GM18508 (cell line): Measurements from ENCODE around the gene R3HDML.

Experiments used
- ATAC-seq: cut with Tn5 transposase; IDR thresholded peaks from one replicate; pipeline ENCODE4 v1.9.1; 2021; ENCODE audit warnings: moderate number of reproducible peaks; ENCODE audit not compliant: insufficient read depth, unreplicated experiment

The R3HDML gene

DNA sequence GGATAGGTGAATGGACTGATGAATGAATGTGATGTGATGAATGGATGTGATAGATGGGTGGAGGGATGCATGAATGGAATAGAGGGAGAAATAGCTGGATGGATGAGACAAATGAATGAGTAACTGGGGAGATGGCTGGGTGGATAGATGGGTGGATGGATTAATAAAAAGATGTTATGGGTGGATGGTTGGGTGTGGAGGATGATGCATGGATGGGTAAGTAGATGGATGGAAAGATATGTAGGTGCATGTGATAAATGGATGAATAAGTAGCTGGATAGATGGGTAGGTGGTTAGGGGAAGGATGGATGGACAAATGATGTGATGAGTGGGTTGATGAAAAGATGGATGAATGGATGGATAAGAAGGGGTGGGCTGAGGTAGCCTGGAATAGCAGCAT, 23.4 kb downstream of the R3HDML start:
- no peak for ATAC-seq

DNA sequence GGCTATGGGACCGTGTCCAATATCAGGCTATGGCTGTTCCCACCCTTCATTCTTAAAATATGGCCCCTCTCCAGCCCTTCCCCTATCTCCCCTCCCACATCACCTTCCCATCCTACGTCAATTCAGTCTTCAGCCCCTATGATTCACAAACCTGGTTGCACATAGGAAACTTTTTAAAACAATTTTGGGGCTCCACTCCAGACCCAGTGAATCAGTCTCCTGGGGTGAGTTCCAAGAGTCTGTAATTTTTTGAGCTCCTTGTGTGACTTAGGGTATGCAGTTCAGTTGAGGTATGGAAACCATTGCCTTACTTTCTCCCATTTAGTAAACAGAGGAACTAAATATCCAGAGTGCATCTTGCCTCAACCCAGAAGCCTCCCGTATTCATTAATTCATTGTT, 24.2 kb downstream of the R3HDML start:
- no peak for ATAC-seq

DNA sequence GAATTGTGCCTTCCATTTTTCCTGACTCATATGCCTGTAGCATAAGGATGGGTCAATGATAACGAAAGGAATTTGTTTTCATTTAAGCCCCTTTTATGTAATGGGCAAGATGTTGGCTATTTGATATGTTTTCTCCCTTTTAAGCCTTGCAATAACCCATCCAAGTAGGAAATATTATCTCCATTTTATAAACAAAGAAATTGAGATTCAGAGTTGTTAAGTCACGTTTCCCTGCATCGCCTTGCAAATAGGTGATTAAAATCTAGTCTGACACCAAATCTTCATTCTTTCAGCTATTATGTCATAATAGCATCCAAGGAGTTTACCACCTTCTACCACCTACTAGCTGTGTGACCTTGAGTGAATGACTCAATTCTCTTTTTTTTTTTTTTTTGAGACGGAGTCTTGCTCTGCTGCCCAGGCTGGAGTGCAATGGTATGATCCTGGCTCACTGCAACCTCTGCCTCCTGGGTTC, 25.7 kb downstream of the R3HDML start:
- ATAC-seq, result no peak

DNA sequence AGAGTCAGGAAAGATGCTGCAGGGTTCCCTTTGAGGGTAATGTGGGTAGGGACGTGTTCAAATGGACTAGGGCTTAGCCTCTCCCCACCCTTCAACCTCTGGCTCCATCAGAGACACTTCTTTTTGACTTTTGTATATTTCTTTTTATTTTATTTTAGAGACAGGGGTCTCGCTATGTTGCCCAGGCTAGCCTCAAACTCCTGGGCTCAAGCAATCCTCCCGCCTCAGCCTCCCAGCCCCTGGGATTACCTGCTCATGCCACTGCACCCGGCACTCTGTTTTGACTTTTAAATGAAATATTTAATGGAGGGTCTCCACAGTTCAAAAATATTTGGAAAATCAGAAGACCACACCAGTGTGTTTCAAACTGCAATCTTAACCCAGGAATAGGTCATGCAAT, 27.2 kb downstream of the R3HDML start:
- no peak for ATAC-seq

DNA sequence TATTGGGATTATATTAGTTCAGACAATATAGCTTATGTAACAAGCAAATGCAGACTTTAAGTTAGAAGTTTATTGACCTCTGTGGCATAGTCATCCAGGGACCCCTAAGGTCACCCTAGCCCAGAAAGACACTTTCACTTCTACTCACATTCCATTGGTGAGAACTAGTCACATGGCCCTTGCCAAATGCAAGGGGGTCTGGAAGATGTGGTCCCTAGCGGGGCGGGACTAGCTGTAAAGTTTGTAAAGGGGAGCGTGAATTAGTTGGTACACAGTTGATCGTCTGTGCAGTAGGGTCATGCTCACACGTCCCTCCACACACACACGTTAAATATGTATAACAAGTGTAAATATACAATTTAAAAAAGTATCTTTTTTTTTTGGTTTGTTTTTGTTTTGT, 27.9 kb downstream of the R3HDML start:
- ATAC-seq, result no peak

DNA sequence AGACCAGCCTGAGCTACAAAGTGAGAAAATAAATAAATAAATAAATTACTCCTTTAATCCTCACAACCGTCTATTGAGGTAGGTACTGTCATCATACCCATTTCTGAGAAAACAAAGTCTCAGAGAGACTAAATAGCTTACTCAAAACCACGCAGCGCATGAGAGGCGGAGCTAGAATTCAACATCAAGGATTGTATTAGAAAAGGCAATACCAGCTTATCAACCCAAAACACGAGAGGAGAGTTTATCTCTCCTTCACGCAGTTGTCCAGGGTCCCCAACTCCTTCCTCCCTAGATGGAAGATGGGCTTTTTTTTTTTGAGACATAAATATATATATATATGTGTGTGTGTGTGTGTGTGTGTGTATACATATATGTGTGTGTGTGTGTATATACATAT, 30.9 kb downstream of the R3HDML start:
- ATAC-seq, result no peak

DNA sequence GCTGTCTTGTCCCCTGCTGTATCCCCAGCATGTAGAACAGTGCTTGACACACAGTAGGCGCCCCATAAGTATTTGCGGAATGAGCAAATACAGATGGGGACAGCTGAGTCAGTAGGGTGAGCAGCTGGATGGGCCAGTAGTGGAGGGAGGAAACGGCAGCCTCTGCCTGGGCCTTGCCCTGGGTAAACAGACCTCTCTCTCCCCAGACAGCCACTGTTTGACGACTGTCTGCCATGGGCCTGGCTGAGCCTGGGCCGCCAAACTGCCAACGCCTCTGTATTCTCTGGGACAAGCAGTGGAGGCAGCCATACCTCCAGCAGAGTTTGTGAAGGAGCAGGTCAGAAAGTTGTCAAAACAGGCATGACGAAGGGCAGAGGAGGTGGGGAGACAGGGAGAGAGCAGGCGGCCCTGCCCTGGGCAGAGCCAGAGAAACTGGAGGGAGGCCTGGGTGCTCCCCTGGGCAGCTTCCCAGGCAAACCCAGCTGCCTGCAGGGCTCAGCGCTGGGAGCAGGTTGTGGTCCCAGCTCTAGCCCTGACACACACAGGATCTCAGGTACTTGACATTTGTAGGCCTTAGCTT, 33.9 kb downstream of the R3HDML start:
- ATAC-seq, result no peak

DNA sequence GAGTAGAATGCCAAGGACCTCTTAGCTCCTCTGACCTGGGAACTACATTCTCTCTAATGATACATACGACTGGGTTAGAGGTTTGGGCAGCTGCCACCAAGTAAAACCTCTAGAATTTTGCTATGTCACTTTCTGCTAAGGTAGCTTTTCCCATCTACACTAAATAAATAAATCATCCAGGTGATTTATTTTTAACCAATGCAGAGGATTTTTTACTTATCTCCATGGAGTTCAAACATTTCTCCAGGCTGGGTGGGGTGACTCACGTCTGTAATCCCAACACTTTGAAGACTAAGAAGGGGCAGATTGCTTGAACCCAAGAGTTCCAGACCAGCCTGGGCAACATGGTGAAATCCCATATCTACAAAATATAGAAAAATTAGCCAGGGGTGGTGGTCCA, 45.8 kb downstream of the R3HDML start:
- no peak for ATAC-seq

DNA sequence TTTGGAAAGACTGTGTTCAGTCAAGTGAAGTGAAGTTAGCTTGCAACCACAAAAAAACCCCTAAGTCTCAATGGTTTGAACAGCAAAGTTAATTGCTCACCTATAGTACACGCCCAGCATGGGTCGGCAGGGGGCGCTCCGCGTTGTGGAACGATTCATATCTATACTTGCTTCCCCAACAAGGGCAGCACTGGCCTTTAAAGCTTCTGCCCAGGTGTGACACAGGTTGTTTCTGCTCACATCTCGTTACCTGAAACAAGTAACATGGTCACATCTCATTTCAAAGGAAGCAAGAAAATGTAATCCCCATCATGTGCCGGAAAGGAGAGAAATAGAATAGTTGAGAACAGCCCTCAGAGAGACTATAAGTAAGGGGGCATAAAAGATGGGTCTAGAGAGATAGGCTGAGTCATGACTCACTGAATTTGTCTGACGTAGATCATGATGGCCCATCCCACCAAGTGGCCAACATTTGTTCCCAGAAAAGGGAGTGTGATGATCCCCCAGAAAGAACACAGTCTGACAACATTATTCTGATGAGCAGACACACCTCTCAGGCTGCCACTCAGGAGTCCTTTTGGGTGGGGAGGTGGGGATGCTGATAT, 47.7 kb downstream of the R3HDML start:
- ATAC-seq, result no peak

DNA sequence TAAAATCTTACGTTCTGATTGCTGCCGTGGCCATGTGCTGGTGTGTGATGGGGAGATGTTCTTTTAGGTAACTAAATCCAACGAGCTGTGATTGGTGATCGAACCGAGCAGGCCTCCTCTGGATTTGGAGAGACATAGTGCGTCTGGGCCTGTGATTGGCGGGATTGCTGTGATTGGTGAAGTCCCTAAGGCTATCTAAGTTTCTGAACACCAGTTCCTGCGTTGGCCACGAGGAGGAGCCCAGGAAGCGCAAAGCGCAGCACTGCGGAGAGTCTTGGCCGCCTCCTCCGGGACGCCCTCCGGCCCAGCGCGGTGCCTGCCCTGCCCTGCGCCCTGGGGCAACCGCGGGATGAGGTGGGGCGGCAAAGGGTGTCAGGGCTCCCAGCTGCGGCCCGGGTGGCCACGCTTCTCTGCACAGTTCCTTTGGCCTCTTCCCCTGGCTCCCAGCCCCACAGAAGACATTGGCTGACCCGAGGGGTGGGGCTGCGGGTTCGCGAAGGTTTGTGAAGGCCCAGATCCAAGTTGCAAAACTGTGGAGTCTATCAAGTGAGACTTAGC, 51.7 kb downstream of the R3HDML start:
- ATAC-seq, result no peak

DNA sequence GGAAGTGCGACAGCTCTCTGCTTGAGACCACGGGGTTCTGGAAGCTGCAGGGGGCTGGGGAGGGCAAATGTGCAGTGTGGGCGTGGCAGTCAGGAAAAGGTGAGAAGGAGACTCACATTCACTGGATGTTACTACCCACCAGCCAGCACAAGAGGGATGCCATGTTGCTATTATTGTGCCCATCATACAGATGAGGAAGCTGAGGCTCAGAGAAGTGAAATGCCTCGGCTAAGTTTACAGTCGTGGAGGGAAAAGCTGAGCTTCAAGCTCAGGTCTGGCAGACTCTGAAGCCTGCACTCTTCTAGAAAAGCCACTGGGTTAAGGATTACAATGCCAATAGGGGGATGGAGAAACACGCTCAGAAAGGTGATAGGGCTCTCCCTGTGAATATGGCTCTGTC, 53.0 kb downstream of the R3HDML start:
- no peak for ATAC-seq

DNA sequence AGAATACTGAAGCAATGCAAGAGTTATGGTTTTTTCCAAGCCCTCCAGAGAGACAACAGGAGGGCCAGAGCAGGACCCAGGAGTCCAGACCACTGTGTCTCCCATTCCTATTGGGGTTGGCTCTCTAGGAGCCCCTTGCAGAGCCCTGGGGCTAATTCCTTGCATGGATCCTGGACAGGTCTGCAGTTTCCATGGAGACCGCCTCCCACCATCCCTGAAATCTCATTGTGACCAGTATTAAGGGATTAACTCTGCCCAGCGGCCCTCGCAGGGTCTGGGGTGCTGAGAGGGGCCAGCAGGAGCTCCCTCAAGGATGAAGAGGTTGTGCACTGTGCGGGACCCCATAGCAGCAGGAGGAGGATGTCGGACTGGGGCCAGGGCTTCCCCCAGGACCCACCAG, 53.4 kb downstream of the R3HDML start:
- no peak for ATAC-seq

DNA sequence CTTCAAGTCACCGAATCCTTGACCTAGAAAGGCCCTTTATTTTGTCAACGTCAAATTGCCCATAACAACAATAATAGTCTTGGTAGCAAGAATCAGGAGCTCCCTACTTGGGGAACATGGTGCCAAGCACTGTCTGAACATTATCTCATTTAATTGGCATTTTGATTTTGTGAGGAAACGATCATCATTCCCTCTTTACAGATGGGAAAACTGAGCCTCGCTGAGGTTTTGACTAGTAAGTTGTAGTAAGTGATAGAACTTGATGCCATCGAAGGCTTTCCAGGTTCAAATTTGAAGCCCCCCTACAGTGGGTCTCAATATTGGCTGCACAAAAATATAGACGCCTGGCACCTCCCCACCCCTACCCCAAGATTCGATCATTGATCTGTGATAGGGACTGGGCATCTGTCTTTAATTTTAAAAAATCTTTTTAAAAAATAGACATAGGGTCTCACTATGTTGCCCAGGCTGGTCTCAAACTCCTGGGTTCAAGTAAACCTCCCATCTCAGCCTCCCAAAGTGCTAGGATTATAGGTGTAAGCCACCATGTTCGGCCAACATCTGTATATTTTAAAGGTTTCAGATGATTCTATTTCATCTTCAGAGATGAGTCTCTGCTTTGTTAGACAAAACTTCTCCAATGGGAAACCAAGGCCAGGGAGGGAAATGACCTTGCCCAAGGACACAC, 55.4 kb downstream of the R3HDML start:
- ATAC-seq, result no peak

DNA sequence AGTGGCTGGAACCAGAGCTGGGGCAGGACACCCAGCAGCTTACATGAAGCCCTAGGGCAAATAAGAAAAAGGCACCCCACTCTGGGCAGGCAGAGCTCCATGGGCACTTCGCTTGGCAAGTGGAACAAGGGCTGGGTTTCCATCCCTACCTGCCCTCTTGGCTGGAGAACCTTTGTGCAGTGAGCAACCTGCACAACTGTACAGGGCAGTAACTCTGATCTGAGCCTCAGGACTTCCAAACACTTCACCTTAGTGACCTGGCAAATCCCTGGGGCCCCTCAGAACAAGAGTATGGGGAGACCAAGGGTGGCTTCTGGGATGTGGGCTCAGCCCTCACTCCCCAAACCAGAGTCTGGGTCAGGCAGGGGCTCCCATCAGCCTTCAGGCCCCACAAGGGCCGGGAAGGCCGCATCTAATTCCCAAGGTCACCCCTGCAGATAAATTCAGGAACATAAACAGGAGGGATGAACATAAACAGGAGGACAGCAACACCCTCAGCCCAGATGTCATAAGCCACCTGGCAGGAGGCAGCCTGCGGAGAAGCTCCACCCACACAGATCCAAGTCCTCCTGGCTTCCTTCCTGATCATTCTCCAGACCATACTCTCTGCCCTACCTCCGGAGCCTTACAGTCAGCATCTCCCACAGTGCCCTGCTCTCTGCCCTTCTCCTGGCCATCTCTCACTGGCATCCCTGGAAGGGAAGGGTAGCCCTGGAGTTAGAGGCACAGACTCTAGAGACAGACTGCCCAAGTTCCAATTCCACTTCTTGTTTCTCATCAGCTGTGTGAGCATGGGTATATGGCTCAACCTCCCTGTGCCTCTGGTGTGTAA, 56.1 kb downstream of the R3HDML start:
- ATAC-seq, result no peak

DNA sequence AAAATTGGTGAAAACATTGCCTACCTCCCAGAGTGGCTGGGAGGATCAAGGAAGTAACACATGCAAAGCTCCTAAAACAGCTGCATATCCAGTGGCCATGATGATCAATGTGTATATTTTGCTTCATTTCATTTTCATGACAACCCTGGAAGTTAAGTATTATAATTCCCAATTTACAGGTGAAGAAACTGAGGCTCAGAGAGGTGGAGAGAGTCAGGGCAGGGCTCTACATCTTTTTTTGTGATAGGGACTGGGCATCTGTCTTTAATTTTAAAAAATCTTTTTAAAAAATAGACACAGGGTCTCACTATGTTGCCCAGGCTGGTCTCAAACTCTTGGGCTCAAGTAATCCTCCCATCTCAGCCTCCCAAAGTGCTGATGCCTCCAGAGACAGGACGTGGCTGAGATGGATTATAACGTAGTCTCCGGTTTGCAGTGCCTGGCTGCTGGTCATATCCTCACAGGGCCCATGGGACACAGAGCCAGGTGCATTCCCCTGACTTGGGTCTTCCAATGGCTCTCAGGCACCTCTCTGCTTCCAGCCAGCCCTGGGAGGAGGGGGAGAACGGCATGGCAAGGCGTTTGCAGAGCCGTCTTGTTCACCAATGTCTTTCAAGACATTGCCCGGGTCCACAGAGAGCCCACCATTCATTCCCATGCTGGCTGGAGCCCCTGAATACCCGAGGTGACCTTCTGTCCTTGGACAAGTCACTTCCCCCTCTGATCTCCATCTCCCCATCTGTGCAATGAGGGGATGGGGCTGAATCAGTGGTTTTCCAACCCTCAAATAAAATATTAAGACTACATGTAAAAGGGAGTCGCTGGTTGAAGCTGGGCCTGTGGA, 57.0 kb downstream of the R3HDML start:
- no peak for ATAC-seq

DNA sequence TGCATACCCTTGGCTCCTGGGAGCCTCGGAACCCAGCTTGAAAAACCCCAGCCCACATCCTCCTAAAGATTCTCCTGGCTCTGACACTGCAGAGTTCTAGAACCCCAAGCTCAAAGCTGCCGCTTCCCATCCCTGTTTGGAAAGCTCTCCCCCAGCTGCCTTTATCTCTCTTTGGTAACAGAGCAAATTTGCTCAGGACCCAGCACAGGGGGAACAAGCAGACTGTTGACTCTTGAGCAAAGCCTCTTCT, 57.5 kb downstream of the R3HDML start:
- ATAC-seq, result no peak

DNA sequence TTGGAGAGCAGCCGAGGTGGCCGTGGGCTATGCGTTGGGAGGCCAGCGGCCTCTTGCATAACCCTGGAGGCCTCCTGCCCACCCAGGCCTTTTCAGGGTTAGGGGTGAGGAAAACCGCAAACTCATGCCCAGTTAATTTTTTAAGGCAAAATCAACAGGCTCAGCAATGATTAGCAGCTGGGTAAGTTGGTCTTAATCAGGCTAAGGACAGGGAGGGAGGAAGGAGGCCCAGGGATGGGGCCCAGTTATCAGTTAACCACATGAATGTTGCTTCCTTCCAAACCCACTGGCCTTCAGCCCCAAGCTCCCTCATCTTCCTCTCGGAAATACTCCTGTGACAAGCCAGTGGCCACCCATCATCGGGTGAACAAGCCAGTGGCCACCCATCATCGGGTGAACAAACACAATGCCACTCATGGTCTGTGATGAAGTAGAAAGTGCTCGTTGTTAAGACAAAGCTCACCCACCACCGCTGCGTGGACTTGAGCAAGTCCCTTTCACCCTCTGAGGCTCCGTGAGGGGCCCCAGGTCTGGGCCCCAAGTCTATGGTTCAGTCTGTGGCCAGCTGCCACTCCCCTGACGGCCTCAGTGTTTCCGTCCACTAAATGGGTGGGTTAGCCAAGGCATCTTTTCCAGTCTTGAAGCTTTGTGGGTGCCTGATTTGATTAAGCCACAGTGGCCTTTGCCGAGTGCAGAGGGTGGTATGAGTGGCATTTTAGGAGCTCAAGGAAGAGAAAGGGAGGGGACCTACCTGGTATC, 58.0 kb downstream of the R3HDML start:
- no peak for ATAC-seq

DNA sequence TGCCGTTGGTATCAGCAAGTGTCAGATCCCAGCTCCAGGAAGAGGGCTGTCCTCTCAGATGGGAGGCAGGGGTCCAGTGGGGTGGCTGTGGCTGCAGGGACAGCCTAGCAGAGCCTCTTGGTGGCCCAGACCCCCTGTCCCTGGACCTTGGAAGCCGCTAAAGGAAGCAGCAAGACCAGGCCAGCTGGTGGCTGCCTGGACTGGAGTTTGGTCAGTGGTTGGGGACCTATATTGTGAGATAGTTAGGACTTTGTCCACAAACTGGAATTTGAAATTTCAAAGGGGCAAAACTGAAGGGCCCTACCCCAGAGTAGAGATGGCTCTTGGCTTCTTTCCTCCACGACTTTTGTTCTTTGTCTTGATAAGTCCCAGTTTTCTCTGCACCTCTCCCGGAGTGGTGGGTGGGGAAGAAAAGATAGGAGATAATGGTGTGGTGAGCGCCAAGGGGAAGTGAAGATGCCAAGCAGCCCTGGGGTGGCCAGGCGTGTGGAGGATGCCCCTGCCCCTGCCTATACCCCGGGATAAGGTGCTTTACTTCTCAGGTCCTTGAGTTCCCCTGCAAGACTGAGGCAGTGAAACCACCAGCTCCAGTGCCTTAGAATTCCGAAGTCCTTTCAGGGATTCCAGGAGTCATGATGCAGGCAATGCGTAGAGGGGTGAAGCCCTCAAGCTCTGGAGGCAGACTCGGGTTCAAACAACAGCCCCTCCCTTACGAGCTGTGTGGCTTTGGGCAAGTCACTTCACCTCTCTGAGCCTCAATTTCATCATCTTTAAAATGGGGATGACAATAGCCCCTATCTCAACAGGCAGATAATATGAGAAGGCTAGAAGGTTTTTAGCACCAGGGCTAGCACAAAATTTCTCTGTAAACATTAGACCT, 58.9 kb downstream of the R3HDML start:
- ATAC-seq, result no peak
